Stimulated activated CD4-positive, alpha-beta T cell treated with anti-CD3 and anti-CD28 coated beads, Interleukin-2, amount 100 ng/mL, for 24 hours (primary cell): Measurements from ENCODE around the gene DLGAP3.

Source experiments
- DNase-seq, 2 donors: peaks; one replicate each; pipeline ENCODE4 v3.0.0-alpha.2; 2020

The DLGAP3 gene

GRCh38 chr1:34865981-34866761 lies 63.3 kb downstream of the DLGAP3 start:
- peak; percentile 97 for DNase-seq

- peak; percentile 17 to 33 for DNase-seq
Observed at GRCh38 chr1:34865573-34865972, 63.9 kb downstream of the DLGAP3 start.

GRCh38 chr1:34864759-34865158 lies 64.7 kb downstream of the DLGAP3 start:
- no peak for DNase-seq

- no peak for DNase-seq
Observed at GRCh38 chr1:34863501-34863900, 65.9 kb downstream of the DLGAP3 start.

GRCh38 chr1:34859446-34860200 lies 69.8 kb downstream of the DLGAP3 start, which contains the start of gene SMIM12:
TSS of gene SMIM12 (minus strand) at chr1:34859749. CDS start at chr1:34855977, 3,772 bp downstream.
- peak; percentile 94 to 95 for DNase-seq

- DNase-seq = peak; percentile 42 to 47
Observed at GRCh38 chr1:34858901-34859445, 70.5 kb downstream of the DLGAP3 start.

- no peak for DNase-seq
Observed at GRCh38 chr1:34856697-34857096, 72.8 kb downstream of the DLGAP3 start.

- DNase-seq = peak; percentile 90 to 92
Observed at GRCh38 chr1:34852677-34853217, 76.7 kb downstream of the DLGAP3 start.

- no peak for DNase-seq
Observed at GRCh38 chr1:34851431-34852105, 77.9 kb downstream of the DLGAP3 start.

GRCh38 chr1:34850382-34850781 lies 79.1 kb downstream of the DLGAP3 start:
- DNase-seq = no peak

GRCh38 chr1:34847094-34847493 lies 82.4 kb downstream of the DLGAP3 start:
- DNase-seq = no peak

- no peak for DNase-seq
Observed at GRCh38 chr1:34846265-34846664, 83.2 kb downstream of the DLGAP3 start.

- no peak for DNase-seq
Observed at GRCh38 chr1:34845131-34845901, 84.1 kb downstream of the DLGAP3 start.

- DNase-seq = no peak
Observed at GRCh38 chr1:34844252-34844634, 85.2 kb downstream of the DLGAP3 start.

- no peak for DNase-seq
Observed at GRCh38 chr1:34843392-34844251, 85.8 kb downstream of the DLGAP3 start.

- DNase-seq = no peak
Observed at GRCh38 chr1:34842952-34843371, 86.5 kb downstream of the DLGAP3 start.

GRCh38 chr1:34842073-34842472 lies 87.4 kb downstream of the DLGAP3 start:
- DNase-seq = no peak

- DNase-seq = no peak
Observed at GRCh38 chr1:34840426-34840825, 89.0 kb downstream of the DLGAP3 start.

- DNase-seq = no peak
Observed at GRCh38 chr1:34839526-34840305, 89.7 kb downstream of the DLGAP3 start.

- no peak for DNase-seq
Observed at GRCh38 chr1:34833711-34834110, 95.7 kb downstream of the DLGAP3 start.
